SK-N-SH treated with all-trans-retinoic acid at 6 μM for 48 hours (cell line): Measurements from ENCODE around the gene MOBP.

ENCODE experiments used
- ATAC-seq: fragments of 200-7000 bp; cut with Tn5 transposase; 3 replicates; pipeline ENCODE4 v1.9.1; 2020; ENCODE audit warnings: mild to moderate bottlenecking, moderate library complexity
- ARNTL ChIP-seq: fragments of 450-650 bp; formaldehyde crosslinking; IDR thresholded peaks from 2 replicates; pipeline ENCODE4 v1.5.0; 2020; ENCODE audit warnings: low read depth, mild to moderate bottlenecking, moderate library complexity, borderline replicate concordance
- BACH2 ChIP-seq: fragments of 250-450 bp; sonication (Bioruptor Pico); IDR thresholded peaks from 2 replicates; pipeline ENCODE4 v1.9.0; 2021; ENCODE audit warnings: mild to moderate bottlenecking, borderline replicate concordance
- CREB5 ChIP-seq: fragments of 250-450 bp; sonication (Bioruptor Pico); IDR thresholded peaks from 2 replicates; pipeline ENCODE4 v1.5.1; 2020; ENCODE audit warnings: low read depth, mild to moderate bottlenecking, moderate library complexity
- CSDC2 ChIP-seq: fragments of 250-450 bp; sonication (Bioruptor Pico); IDR thresholded peaks from 2 replicates; pipeline ENCODE4 v1.5.0; 2020; ENCODE audit warnings: mild to moderate bottlenecking, moderate library complexity
- CSRNP3 ChIP-seq: fragments of 250-450 bp; sonication (Bioruptor Pico); IDR thresholded peaks from 2 replicates; pipeline ENCODE4 v1.5.1; 2021; ENCODE audit warnings: mild to moderate bottlenecking, moderate library complexity
- ESRRG ChIP-seq: fragments of 250-450 bp; sonication (Bioruptor Pico); IDR thresholded peaks from 2 replicates; pipeline ENCODE4 v1.6.1; 2021; ENCODE audit warnings: mild to moderate bottlenecking
- GLIS3 ChIP-seq: fragments of 250-450 bp; sonication (Bioruptor Pico); IDR thresholded peaks from 2 replicates; pipeline ENCODE4 v1.5.0; 2020; ENCODE audit warnings: mild to moderate bottlenecking, moderate library complexity
- ISL1 ChIP-seq: fragments of 250-450 bp; sonication (Bioruptor Pico); IDR thresholded peaks from 2 replicates; pipeline ENCODE4 v2.1.2; 2022; ENCODE audit warnings: mild to moderate bottlenecking, moderate library complexity
- PATZ1 ChIP-seq: fragments of 250-450 bp; sonication (Bioruptor Pico); IDR thresholded peaks from 2 replicates; pipeline ENCODE4 v1.8.0; 2020; ENCODE audit warnings: mild to moderate bottlenecking, moderate library complexity, borderline replicate concordance
- POU6F1 ChIP-seq: fragments of 250-450 bp; sonication (Bioruptor Pico); IDR thresholded peaks from 2 replicates; pipeline ENCODE4 v1.8.0; 2021; ENCODE audit warnings: low read depth, mild to moderate bottlenecking, moderate library complexity, borderline replicate concordance
- PPARA ChIP-seq: fragments of 250-450 bp; sonication (Bioruptor Pico); IDR thresholded peaks from 2 replicates; pipeline ENCODE4 v1.5.0; 2020; ENCODE audit warnings: mild to moderate bottlenecking, borderline replicate concordance
- RARB ChIP-seq: fragments of 250-450 bp; sonication (Bioruptor Pico); IDR thresholded peaks from 2 replicates; pipeline ENCODE4 v1.8.0; 2021; ENCODE audit warnings: mild to moderate bottlenecking, moderate library complexity
- SNAI2 ChIP-seq: fragments of 250-450 bp; sonication (Bioruptor Pico); IDR thresholded peaks from 2 replicates; pipeline ENCODE4 v1.5.0; 2020; ENCODE audit warnings: mild to moderate bottlenecking, moderate library complexity
- TCF4 ChIP-seq: fragments of 250-450 bp; sonication (Bioruptor Pico); IDR thresholded peaks from 2 replicates; pipeline ENCODE4 v1.8.0; 2021; ENCODE audit warnings: mild to moderate bottlenecking, moderate library complexity, borderline replicate concordance
- TOX ChIP-seq: fragments of 250-450 bp; sonication (Bioruptor Pico); IDR thresholded peaks from 2 replicates; pipeline ENCODE4 v1.8.0; 2021; ENCODE audit warnings: mild to moderate bottlenecking, moderate library complexity, borderline replicate concordance
- ZC3H10 ChIP-seq: fragments of 250-450 bp; sonication (Bioruptor Pico); IDR thresholded peaks from 2 replicates; pipeline ENCODE4 v1.5.1; 2021; ENCODE audit warnings: mild to moderate bottlenecking, moderate library complexity
- ZFP3 ChIP-seq: fragments of 250-450 bp; sonication (Bioruptor Pico); IDR thresholded peaks from 2 replicates; pipeline ENCODE4 v1.5.0; 2020; ENCODE audit warnings: mild to moderate bottlenecking, moderate library complexity
- ZFP30 ChIP-seq: fragments of 450-650 bp; formaldehyde crosslinking; IDR thresholded peaks from 2 replicates; pipeline ENCODE4 v1.5.0; 2022; ENCODE audit warnings: mild to moderate bottlenecking, moderate library complexity
- ZNF565 ChIP-seq: fragments of 450-650 bp; formaldehyde crosslinking; conservative IDR thresholded peaks from 2 replicates; pipeline ENCODE4 v1.5.0; 2020; ENCODE audit warnings: low read depth, mild to moderate bottlenecking, moderate library complexity
- ZNF70 ChIP-seq: fragments of 450-650 bp; formaldehyde crosslinking; IDR thresholded peaks from 2 replicates; pipeline ENCODE4 v1.5.0; 2020; ENCODE audit warnings: mild to moderate bottlenecking, moderate library complexity
- ZNF8 ChIP-seq: fragments of 450-650 bp; formaldehyde crosslinking; IDR thresholded peaks from 2 replicates; pipeline ENCODE4 v1.5.0; 2020; ENCODE audit warnings: mild to moderate bottlenecking, moderate library complexity
- TF ChIP-seq, protein P1 (sequence below): fragments of 250-450 bp; sonication (Bioruptor Pico); IDR thresholded peaks from 2 replicates; pipeline ENCODE4 v1.5.0; 2020; ENCODE audit warnings: mild to moderate bottlenecking, moderate library complexity

Gene MOBP

DNA sequence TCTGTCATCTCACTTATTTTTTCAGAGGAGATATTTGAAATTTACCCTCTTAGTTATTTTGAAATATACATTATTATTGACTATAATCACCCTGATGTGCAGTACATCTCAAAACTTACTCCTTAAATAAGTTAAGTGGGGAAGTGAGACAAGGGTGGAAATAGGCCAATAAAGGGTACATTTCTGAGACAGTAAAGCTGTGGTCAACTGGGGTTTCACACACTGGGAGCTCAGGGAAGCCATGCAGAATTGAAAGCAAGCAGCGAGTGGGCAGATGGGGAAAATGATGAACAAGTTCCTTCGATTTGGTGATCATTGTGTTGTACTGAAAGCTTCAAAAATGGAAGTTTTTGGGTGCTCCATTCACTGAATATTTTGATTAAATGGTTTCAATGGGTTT, 21.6 kb upstream of the MOBP start:
- no peak for TF ChIP-seq RARB
- no peak for TF ChIP-seq ZNF565
- no peak for TF ChIP-seq ZNF8 (CRISPR knock-in tag)
- TF ChIP-seq ARNTL: no peak
- no peak for TF ChIP-seq CSDC2 (CRISPR knock-in tag)
- TF ChIP-seq GLIS3 (CRISPR knock-in tag): no peak
- TF ChIP-seq ISL1: no peak
- TF ChIP-seq PPARA (CRISPR knock-in tag): no peak
- TF ChIP-seq CREB5 (CRISPR knock-in tag): no peak
- no peak for TF ChIP-seq TOX
- no peak for TF ChIP-seq ZNF70 (CRISPR knock-in tag)
- no peak for TF ChIP-seq TCF4 (CRISPR knock-in tag)
- no peak for TF ChIP-seq BACH2 (CRISPR knock-in tag)
- TF ChIP-seq, protein P1, sequence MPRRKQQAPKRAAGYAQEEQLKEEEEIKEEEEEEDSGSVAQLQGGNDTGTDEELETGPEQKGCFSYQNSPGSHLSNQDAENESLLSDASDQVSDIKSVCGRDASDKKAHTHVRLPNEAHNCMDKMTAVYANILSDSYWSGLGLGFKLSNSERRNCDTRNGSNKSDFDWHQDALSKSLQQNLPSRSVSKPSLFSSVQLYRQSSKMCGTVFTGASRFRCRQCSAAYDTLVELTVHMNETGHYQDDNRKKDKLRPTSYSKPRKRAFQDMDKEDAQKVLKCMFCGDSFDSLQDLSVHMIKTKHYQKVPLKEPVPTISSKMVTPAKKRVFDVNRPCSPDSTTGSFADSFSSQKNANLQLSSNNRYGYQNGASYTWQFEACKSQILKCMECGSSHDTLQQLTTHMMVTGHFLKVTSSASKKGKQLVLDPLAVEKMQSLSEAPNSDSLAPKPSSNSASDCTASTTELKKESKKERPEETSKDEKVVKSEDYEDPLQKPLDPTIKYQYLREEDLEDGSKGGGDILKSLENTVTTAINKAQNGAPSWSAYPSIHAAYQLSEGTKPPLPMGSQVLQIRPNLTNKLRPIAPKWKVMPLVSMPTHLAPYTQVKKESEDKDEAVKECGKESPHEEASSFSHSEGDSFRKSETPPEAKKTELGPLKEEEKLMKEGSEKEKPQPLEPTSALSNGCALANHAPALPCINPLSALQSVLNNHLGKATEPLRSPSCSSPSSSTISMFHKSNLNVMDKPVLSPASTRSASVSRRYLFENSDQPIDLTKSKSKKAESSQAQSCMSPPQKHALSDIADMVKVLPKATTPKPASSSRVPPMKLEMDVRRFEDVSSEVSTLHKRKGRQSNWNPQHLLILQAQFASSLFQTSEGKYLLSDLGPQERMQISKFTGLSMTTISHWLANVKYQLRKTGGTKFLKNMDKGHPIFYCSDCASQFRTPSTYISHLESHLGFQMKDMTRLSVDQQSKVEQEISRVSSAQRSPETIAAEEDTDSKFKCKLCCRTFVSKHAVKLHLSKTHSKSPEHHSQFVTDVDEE (CRISPR knock-in tag): no peak
- TF ChIP-seq ZC3H10 (CRISPR knock-in tag): no peak
- TF ChIP-seq SNAI2 (CRISPR knock-in tag): no peak
- TF ChIP-seq PATZ1: no peak
- no peak for TF ChIP-seq ZFP3 (CRISPR knock-in tag)
- no peak for TF ChIP-seq ESRRG (CRISPR knock-in tag)
- no peak for TF ChIP-seq CSRNP3 (CRISPR knock-in tag)
- ATAC-seq: no peak

DNA sequence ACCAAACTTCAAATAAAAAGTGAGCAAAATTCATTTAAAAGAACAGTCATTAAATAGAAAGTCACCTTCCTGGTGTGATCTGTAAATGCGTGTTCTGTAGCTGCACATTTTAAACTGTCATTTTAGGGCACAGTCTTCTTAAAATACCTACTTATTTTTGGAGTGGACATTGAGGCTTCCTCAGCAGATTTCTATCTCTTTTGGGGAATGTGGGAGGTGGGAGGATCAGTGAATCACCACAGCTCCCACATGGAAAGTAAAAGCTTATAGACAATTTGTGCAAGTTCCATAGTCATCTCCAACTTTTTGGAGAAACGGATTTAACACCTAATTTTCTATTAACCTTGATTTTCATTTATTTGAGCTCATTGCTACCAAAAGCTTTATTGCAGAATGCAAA, 21.0 kb upstream of the MOBP start:
- ATAC-seq: no peak

More for the DNA sequence above, 21.0 kb upstream of the MOBP start:
- TF ChIP-seq ARNTL (no peak), CSRNP3 (CRISPR knock-in tag) (no peak), ZNF565 (no peak), BACH2 (CRISPR knock-in tag) (no peak), ISL1 (no peak), CREB5 (CRISPR knock-in tag) (no peak), GLIS3 (CRISPR knock-in tag) (no peak), ZNF70 (CRISPR knock-in tag) (no peak), TOX (no peak), SNAI2 (CRISPR knock-in tag) (no peak), POU6F1 (no peak), ZFP3 (CRISPR knock-in tag) (no peak), TCF4 (CRISPR knock-in tag) (no peak), RARB (no peak), CSDC2 (CRISPR knock-in tag) (no peak), PPARA (CRISPR knock-in tag) (no peak), ZC3H10 (CRISPR knock-in tag) (no peak), ESRRG (CRISPR knock-in tag) (no peak), ZFP30 (CRISPR knock-in tag) (no peak)
- TF ChIP-seq, protein P1 (CRISPR knock-in tag): no peak
